ENCODE results near the gene REEP6. TPM values are rescaled to one million over a fixed set of nuclear protein-coding genes. Genes with fewer than 3 reads are reported as not detected.

Gene REEP6
- total RNA-seq, 2 experiments from 2014 or later, result 2.2 to 2.8 TPM

DNA sequence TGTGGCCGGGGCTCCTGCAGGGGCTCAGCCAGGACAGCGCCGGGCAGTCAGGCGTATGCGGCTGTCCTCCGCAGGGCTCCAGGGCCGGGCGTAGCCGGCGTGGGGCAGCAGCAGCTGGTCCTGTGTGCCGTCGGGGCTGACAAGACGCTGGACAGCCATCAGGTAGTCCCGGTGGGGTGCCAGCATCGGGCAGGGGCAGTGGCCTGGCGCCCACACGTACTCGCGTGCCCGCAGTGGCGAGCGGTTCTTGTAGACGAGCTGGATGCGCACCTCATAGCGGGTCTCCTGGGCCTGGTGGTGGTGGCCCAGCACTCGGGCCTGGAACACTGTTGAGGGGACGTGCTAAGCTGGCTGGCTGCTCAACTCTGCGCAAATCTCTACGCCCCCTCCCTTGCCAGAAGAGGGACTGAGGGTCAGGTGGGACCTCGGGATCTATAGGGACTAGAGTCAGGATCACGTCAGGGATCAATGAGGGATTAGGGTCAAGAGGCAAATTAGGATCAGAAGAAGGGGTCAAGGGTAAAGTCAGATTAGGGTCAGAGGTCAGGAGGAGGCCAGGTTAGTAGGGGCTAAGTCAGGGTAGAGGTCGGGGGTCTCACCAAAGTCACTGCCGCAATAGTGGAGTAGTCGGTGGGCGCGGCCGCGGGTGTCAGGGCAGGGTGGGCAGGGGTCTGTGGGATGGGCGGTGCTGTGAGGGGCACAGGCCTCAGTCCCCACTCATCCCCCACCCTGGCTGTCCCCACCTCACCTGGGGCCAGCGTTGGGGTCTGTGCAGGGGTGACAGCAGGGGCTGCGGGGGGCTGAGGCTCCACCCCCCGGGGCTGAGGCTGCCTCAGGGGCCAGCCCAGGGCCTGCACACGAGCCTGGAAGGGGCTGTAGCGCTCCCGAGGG, 15.3 kb downstream of the REEP6 start:
- Mint-ChIP-seq H3K27me3 (peaks cover 36% of the 10 kb centered on the region), H3K4me1 (peaks cover 8% of the 10 kb centered on the region), H3K9me3 (no peaks in the 10 kb centered on the region), H3K27ac (no peak overlapping the region), H3K36me3 (no peaks in the 10 kb centered on the region), H3K4me3 (no peak overlapping the region)
- DNase-seq (no peak), ATAC-seq (ENCODE audit: low read depth) (no peak)
- POLR2A ChIA-PET, result no interaction called here

DNA sequence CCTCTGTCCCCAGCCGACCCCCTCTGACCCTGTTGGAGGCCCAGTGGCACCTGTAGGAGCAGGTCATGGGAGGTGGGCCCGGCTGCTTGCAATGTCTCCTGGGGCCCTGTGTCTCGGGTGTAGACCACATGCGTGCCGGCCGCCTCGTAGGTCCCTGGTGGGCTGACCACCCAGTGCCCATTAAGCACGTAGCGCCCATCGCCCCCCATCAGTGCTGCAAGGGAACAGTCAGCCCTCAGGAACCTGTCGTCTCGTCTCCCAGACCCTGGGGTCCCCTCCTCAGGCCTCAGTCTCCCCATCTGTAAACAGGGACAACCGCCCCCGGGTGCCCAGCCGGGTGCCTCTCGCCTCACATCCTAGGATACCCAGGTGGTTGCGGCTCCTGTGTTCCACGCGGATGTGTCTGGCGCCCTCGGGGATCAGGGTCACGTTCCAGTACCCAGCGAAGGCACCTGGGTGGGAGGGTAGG, 16.2 kb downstream of the REEP6 start:
- POLR2A ChIA-PET, result no interaction called here
- Mint-ChIP-seq H3K27ac (no peak overlapping the region), H3K4me3 (peak overlapping the region; percentile 87), H3K27me3 (peaks cover 34% of the 10 kb centered on the region), H3K9me3 (no peaks in the 10 kb centered on the region), H3K36me3 (no peaks in the 10 kb centered on the region), H3K4me1 (peaks cover 10% of the 10 kb centered on the region)
- ATAC-seq (ENCODE audit: low read depth) (no peak), DNase-seq (no peak)

DNA sequence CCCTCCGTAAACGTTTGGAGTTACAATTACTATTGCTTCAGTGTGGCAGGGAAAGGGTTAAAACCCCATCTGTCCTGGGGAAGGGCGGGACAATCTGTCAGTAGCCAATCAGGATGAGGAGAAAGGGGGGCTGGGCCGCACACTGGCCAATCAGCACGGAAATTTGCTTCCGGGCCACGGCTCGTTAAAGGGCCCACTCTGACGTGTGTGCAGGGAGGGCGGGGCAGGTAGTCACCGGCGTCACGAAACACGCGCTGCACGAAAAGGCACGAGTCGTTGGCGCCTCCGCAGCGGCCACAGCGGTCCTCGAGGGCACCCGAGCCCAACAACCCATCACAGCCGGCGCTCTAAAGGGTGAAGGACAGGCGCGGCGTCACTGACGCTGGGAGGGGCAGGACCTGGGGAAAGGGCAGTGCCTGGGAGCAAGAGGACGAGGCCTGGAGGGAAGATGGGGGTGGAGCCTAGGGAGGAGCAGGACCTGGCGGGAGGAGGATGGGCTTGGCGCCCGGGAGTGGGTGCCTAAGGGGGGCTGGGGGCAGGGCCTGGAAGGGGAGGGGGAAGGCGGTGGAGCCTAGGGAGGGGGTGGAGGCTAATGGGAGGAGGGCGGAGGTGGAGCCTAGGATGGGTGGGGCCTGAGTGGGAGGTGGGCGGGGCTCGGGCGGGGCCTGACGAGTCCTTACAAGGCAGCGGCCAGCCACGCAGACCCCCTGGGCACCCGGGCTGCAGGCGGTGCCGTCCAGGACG, 17.0 kb downstream of the REEP6 start:
- POLR2A ChIA-PET, result no interaction called here
- peak; percentile 76 for ATAC-seq (ENCODE audit: low read depth)

DNA sequence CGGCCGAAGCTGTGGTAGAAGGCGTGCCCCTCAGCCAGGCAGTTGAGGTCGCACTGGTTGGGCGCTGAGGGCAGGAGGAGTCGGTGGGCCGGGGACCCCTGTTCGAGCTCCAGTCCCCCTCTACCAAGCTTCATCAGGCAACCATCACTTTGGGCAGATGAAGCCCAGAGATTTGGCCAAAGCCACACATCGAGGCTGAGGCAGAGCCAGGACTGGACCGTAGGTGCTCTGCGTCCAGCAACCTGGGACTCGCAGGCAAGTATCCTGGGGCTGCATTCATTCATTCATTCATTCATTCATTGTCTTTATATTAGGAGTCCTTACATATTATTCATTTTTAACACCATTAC, 17.5 kb downstream of the REEP6 start:
- Mint-ChIP-seq H3K4me3 (no peak overlapping the region), H3K27ac (no peak overlapping the region), H3K27me3 (peaks cover 29% of the 10 kb centered on the region), H3K36me3 (no peaks in the 10 kb centered on the region), H3K9me3 (no peaks in the 10 kb centered on the region), H3K4me1 (peaks cover 12% of the 10 kb centered on the region)
- POLR2A ChIA-PET, result no interaction called here
- DNase-seq (no peak), ATAC-seq (ENCODE audit: low read depth) (no peak)

More for the DNA sequence above, 17.0 kb downstream of the REEP6 start:
- DNase-seq, result peak; percentile 85
- peaks cover 30% of the 10 kb centered on the region for H3K27me3 Mint-ChIP-seq
- H3K36me3 Mint-ChIP-seq, result no peaks in the 10 kb centered on the region
- H3K4me3 Mint-ChIP-seq, result peak overlapping the region; percentile 87
- peaks cover 12% of the 10 kb centered on the region for H3K4me1 Mint-ChIP-seq
- no peaks in the 10 kb centered on the region for H3K9me3 Mint-ChIP-seq
- peak overlapping the region; percentile 91 for H3K27ac Mint-ChIP-seq

DNA sequence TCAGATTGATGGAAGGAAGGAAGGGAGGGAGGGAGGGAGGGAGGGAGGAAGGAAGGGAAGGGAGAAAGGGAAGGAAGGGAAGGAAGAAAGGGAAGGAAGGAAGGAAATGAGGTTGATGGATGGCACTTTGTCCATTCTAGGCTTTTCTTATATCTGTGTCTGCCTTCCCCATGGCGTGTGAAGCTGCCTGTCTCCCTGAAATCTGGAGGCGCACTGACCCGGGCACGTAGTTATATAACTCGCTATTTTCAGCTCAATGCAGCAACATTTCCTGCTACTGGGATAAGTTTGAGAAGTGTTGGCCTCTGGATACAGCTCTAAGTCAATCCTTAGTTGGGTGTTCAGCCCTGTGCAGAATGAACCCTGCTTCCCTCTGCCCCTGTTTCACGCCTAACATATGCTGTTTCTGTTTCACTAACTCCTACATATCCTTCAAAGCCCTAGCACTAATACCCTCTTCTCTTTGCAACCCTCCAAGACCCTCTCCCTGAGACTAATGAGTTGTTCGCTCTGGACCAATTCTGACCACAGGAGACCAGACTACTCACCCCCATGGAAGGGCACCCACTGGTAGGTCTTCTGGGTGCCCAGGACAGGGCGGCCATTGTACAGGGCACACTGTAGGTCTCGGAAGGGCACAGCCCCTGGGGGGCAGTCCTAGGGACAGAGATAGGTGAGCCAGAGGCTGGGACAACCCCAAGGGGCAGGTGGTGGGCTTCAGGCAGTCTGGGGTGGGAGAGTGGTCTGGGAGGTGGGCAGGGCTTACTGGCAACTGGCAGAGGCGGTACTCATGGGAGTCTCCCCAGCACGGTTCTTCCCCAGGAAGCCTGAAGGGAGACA, 18.8 kb downstream of the REEP6 start:
- Mint-ChIP-seq H3K4me3 (no peak overlapping the region), H3K36me3 (no peaks in the 10 kb centered on the region), H3K27me3 (peaks cover 26% of the 10 kb centered on the region), H3K9me3 (no peaks in the 10 kb centered on the region), H3K27ac (no peak overlapping the region), H3K4me1 (peaks cover 12% of the 10 kb centered on the region)
- DNase-seq, result no peak
- POLR2A ChIA-PET, result interaction anchor here (1.4 kb wide), 1 partner anchor 19 kb away, joined by 6 read pairs; the partner anchor contains the start of gene REEP6
- ATAC-seq (ENCODE audit: low read depth), result no peak

DNA sequence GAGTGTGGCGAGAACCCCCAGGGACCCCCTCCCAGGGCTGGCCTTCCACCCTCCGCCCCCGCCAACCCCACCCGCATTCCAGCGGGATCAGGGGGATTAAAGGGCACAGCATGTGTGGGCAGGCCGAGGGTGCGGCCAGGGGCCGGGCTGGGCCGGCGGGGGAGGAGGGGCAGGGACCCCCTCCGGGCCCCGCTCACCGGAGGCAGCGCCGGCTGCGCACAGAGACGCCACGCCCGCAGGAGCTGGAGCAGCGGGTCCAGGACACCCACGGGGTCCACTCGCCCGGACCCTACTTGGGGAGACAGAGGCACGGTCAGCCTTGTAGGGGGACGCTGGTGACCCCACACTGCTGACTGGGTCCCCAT, 19.4 kb downstream of the REEP6 start:
- no peak for ATAC-seq (ENCODE audit: low read depth)
- H3K4me3 Mint-ChIP-seq, result no peak overlapping the region

DNA sequence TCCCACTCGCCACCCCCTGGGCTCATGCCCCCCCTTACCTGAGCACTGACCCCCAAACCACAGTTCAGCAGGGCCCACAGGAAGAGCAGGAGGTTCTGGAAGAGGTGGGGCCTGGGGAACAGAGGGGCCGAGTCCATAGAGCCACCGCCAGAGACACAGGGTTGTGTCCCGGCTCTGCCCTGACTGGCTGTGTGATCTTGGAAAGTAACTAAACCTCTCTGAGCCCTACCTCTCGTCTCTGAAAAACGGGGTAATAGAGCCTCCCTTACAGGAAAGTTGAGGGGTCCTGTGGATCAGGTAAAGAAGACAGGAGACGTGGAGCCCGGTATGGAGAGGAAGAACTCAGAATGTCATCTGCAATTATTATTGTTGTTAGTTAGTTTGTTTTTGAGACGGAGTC, 19.8 kb downstream of the REEP6 start:
- Mint-ChIP-seq H3K4me3 (no peak overlapping the region), H3K36me3 (no peaks in the 10 kb centered on the region), H3K4me1 (peaks cover 12% of the 10 kb centered on the region), H3K27me3 (peaks cover 23% of the 10 kb centered on the region), H3K9me3 (no peaks in the 10 kb centered on the region), H3K27ac (no peak overlapping the region)
- DNase-seq (no peak), ATAC-seq (ENCODE audit: low read depth) (no peak)
- POLR2A ChIA-PET, result no interaction called here

More for the DNA sequence above, 19.4 kb downstream of the REEP6 start:
- POLR2A ChIA-PET, result no interaction called here
- peaks cover 26% of the 10 kb centered on the region for H3K27me3 Mint-ChIP-seq
- no peak for DNase-seq
- no peaks in the 10 kb centered on the region for H3K36me3 Mint-ChIP-seq
- H3K9me3 Mint-ChIP-seq, result no peaks in the 10 kb centered on the region
- peaks cover 12% of the 10 kb centered on the region for H3K4me1 Mint-ChIP-seq
- no peak overlapping the region for H3K27ac Mint-ChIP-seq

DNA sequence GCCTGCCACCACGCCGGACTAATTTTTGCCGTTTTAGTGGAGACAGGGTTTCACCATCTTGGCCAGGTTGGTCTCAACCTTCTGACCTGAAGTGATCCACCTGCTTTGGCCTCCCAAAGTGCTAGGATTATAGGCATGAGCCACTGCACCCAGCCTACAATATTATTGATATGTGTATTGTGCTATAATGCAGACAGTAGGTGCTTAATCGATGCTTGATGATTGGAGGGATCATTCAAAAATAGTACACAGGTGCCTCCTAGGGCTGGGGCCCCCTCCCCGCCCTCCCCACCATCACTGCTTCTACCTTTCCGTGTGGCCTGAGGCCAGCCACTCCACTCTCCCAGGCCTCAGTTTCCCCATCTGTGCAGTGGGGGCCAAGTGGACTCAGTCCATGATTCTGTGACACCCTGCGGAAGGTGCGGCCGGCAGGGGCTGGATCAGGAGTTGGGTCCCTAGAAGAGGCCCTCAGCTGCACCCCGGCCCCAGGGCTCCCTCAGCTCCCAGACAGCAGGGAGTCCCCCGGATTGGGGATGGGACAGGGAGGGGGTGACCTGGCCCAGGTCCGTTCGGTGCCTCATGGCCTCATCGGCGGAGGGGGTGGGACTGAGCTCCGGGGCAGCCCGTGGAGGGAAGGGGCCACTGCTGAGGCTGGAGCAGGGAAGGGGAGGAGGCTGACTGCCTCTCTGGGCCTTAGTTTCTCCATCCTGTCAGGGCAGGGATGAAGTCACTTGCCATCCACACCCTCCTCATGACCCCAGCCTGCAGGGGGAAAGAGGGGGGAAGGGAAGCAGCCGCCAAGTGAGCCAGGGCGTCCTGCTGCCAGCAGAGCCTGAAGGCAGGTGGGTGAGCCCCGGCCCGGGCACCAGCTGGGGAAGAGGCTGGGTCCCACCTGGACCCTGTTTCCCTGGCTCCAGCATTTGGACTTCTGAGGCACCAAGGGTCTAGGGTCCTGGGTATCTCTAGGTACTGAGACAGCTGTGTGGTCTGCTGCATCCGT, 20.6 kb downstream of the REEP6 start:
- DNase-seq, result no peak
- ATAC-seq (ENCODE audit: low read depth), result no peak
- Mint-ChIP-seq H3K27ac (no peak overlapping the region), H3K36me3 (no peaks in the 10 kb centered on the region), H3K27me3 (peaks cover 22% of the 10 kb centered on the region), H3K4me3 (peak overlapping the region; percentile 64), H3K9me3 (no peaks in the 10 kb centered on the region), H3K4me1 (peaks cover 12% of the 10 kb centered on the region)
- POLR2A ChIA-PET, result no interaction called here

DNA sequence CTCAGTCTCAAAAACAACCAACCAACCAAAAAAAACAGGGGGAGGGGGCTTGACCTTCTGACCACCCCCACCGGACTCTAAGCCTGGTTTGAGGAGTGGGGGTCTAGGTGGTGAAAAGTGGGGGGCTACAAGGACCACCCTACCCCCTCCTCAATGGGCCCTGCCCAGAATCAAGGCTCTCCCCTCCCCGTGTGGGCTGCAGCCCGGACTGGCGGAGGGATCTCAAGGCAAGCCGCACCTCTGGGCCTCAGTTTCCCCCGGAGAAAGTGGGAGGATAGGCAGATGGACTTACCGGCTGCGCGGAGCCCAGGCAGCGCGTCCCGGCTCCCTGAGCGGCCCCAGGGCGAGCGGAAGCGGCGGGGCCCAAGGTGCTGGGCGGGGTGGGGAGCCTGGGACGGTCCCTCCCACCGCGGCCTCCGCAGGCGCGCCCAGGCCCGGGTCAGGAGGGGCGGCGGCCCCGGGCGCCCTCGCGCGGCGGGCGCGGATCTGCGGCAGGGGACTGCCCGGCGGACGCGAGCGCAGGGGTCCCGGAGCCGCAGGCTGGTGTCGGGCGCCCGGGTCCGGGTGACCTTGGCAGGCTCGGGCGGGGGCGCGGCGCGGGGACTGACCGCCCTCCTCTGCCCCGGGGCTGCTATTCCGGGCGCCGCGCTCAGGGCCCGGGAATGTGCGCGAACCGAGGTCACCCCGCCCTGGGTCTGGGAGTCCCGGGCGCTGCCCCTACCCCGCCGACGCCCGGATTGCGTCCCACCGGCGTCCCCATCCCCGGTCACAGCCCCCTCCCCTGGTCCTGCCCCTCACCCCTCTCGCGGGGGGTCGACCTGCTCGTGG, 21.9 kb downstream of the REEP6 start, which contains the start of gene ADAMTSL5:
Gene ADAMTSL5 (minus strand): TSS at position 349 of the 828 bp plus-strand sequence. CDS start 2,076 bp downstream, outside the sequence.
- Mint-ChIP-seq H3K4me3 (peak within 1 kb of the TSS; percentile 64), H3K9me3 (no peaks in the 10 kb centered on the region), H3K36me3 (no peaks in the 10 kb centered on the region), H3K27me3 (peaks cover 20% of the 10 kb centered on the region), H3K4me1 (peaks cover 8% of the 10 kb centered on the region), H3K27ac (no peak within 1 kb of the TSS)
- POLR2A ChIA-PET, result no interaction called here
- peak; percentile 87 for ATAC-seq (ENCODE audit: low read depth)
- DNase-seq, result peak; percentile 81

DNA sequence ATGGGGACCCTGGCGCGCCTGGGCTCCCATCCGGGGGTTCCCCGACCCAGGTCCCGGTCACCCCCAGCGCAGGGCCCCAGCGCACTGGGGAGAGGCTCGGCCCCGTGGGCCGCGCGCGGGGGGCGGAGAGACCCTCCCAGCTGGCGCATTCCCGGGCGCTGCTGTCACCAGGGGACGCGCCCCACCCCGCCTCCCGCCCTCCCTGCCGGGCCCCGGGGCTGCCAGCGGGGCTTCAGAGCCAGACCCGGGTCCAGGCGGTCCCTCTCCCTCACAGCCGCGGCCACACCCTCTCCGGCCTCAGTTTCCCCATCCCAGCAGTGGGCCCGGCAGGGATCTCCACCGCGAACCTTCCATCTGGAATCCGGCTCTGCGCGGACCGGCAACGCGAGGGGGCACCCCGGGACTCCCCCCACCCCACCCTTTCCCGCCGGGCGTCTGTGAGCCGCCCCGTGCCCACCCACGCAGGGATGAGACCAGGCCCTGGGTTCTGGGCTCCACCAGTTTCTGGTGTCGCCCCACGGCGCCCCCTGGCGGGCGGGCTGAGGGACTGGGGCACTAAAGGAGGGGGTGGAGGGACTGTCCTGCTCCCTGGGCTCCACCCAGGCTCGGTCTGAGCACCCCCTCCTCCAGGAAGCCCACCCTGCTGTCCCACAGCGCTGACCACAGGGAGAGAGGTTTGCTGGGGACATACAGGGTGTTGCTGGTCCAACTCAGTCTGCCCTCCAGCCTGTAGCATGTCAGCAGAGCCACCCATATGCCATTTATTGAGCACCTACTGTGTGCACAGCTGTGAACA, 22.7 kb downstream of the REEP6 start:
- H3K9me3 Mint-ChIP-seq, result no peaks in the 10 kb centered on the region
- H3K4me3 Mint-ChIP-seq, result peak overlapping the region; percentile 13
- POLR2A ChIA-PET, result no interaction called here
- ATAC-seq (ENCODE audit: low read depth) (peak; percentile 64), DNase-seq (peak; percentile 85)
- H3K27ac Mint-ChIP-seq, result no peak overlapping the region
- H3K4me1 Mint-ChIP-seq, result peaks cover 7% of the 10 kb centered on the region
- H3K36me3 Mint-ChIP-seq, result no peaks in the 10 kb centered on the region
- peaks cover 16% of the 10 kb centered on the region for H3K27me3 Mint-ChIP-seq

DNA sequence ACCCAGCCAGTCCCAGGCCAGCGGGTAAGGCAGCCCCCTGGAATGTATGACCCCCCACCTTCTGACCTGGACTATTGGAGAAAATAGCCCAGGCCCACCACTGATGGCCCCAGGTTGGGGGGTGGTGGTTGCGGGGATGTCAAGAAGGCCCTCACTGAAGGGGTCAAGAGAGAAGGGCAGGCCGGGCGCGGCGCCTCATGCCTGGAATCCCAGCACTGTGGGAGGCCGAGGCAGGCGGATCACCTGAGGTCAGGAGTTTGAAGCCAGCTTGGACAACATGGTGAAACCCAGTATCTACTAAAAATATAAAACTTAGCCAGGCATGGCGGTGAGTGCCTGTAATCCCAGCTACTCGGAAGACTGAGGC, 23.3 kb downstream of the REEP6 start:
- Mint-ChIP-seq H3K4me3 (peak overlapping the region; percentile 13), H3K9me3 (no peaks in the 10 kb centered on the region), H3K4me1 (peaks cover 7% of the 10 kb centered on the region), H3K36me3 (no peaks in the 10 kb centered on the region), H3K27ac (no peak overlapping the region), H3K27me3 (peaks cover 12% of the 10 kb centered on the region)
- DNase-seq (no peak), ATAC-seq (ENCODE audit: low read depth) (no peak)
- POLR2A ChIA-PET, result no interaction called here
